ENCODE measurements around the gene PRKACB. TPM values are rescaled to one million over a fixed set of nuclear protein-coding genes. Genes with fewer than 3 reads are reported as not detected.
A peak's percentile ranks its signal among the peaks of the same experiment; 100 is the strongest.

PRKACB gene
- total RNA-seq, 2 donors from 2014 or later, result 85.2 to 149 TPM

- Histone ChIP-seq H3K36me3 (no peaks in the 10 kb centered on the region), H3K9me3 (no peaks in the 10 kb centered on the region), H3K4me3 (peak overlapping the region; percentile 25), H3K27me3 (no peaks in the 10 kb centered on the region), H3K9ac (ENCODE audit: low read depth in 2 of 2, low read length in 2 of 2) (peak overlapping the region in 1 of 2 donors; percentile 77), H3K4me1 (no peaks in the 10 kb centered on the region), H3K27ac (peak overlapping the region; percentile 70)
- no peak for TF ChIP-seq CTCF (IDR thresholded peaks at IDR 0.05)
- DNase-seq, result peak; percentile 41
- intact Hi-C loops (cut with DNase I), result loop anchor here (10.0 kb wide), 1 partner anchor 160 kb away; the partner anchor contains the start of gene SAMD13
Observed at GRCh38 chr1:84145068-84145467, 997 bp downstream of the PRKACB start.

GRCh38 chr1:84146411-84147032 lies 2.5 kb downstream of the PRKACB start:
- no peak overlapping the region for H3K27ac ChIP-seq
- peak overlapping the region in 1 of 2 donors; percentile 61 for H3K9ac ChIP-seq (ENCODE audit: low read depth in 2 of 2, low read length in 2 of 2)
- no peaks in the 10 kb centered on the region for H3K9me3 ChIP-seq
- peak overlapping the region; percentile 25 for H3K4me3 ChIP-seq
- intact Hi-C loops (cut with DNase I), result loop anchor here (10.0 kb wide), 1 partner anchor 158 kb away; the partner anchor contains the start of gene SAMD13
- no peaks in the 10 kb centered on the region for H3K36me3 ChIP-seq
- TF ChIP-seq CTCF (IDR thresholded peaks at IDR 0.05), result no peak
- no peak for DNase-seq
- no peaks in the 10 kb centered on the region for H3K4me1 ChIP-seq
- no peaks in the 10 kb centered on the region for H3K27me3 ChIP-seq

GRCh38 chr1:84148758-84149157 lies 4.7 kb downstream of the PRKACB start:
- intact Hi-C loops (cut with DNase I), result loop anchor here (10.0 kb wide), 1 partner anchor 156 kb away; the partner anchor contains the start of gene SAMD13
- Histone ChIP-seq H3K27me3 (no peaks in the 10 kb centered on the region), H3K36me3 (no peaks in the 10 kb centered on the region), H3K9me3 (no peaks in the 10 kb centered on the region), H3K4me1 (no peaks in the 10 kb centered on the region), H3K4me3 (no peak overlapping the region), H3K27ac (no peak overlapping the region), H3K9ac (ENCODE audit: low read depth in 2 of 2, low read length in 2 of 2) (no peak overlapping the region)
- TF ChIP-seq CTCF (IDR thresholded peaks at IDR 0.05), result no peak
- DNase-seq, result no peak

GRCh38 chr1:84152649-84153056 lies 8.6 kb downstream of the PRKACB start:
- Histone ChIP-seq H3K36me3 (no peaks in the 10 kb centered on the region), H3K27ac (no peak overlapping the region), H3K27me3 (no peaks in the 10 kb centered on the region), H3K4me3 (no peak overlapping the region), H3K4me1 (no peaks in the 10 kb centered on the region), H3K9me3 (no peaks in the 10 kb centered on the region), H3K9ac (ENCODE audit: low read depth in 2 of 2, low read length in 2 of 2) (no peak overlapping the region)
- DNase-seq, result no peak
- TF ChIP-seq CTCF (IDR thresholded peaks at IDR 0.05), result no peak
- intact Hi-C loops (cut with DNase I), result no loop called here

GRCh38 chr1:84155517-84155916 lies 11.4 kb downstream of the PRKACB start:
- Histone ChIP-seq H3K36me3 (no peaks in the 10 kb centered on the region), H3K9ac (ENCODE audit: low read depth in 2 of 2, low read length in 2 of 2) (no peak overlapping the region), H3K27ac (no peak overlapping the region), H3K27me3 (no peaks in the 10 kb centered on the region), H3K4me3 (no peak overlapping the region), H3K9me3 (no peaks in the 10 kb centered on the region), H3K4me1 (no peaks in the 10 kb centered on the region)
- TF ChIP-seq CTCF (IDR thresholded peaks at IDR 0.05), result no peak
- DNase-seq, result no peak
- intact Hi-C loops (cut with DNase I), result no loop called here

Measured in colonic mucosa (tissue), 4 donors.